ENCODE data around the gene PLSCR3. TPM values are rescaled to one million over a fixed set of nuclear protein-coding genes. Genes with fewer than 3 reads are reported as not detected.

PLSCR3 gene
- total and polyA plus RNA-seq, 3 donors from 2014 or later = 13.6 to 19.4 (median 14.2) TPM

DNA sequence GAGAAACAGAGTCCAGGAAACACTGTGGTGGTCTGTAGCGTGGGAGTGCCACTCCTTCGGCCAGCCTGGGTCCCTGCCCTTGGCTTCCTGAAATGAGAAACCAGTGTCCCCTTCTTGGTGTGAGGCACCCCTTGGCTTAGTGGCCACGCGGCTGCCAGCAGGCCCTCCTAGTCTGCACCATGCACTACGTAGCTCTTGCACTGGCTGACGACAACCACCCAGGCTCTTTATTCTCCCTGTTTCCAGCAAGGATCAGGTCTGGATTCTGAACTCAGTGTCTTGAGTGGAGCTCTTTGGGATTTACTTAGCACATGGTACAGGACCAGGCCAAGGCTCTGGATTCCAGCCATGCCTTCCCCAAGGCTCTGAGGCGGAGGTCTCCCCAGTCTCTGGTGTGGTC, 33.2 kb upstream of the PLSCR3 start:
- Histone ChIP-seq H3K27ac (no peak overlapping the region), H3K9me3 (no peaks in the 10 kb centered on the region), H3K27me3 (no peaks in the 10 kb centered on the region), H3K36me3 (ENCODE audit: low read depth, missing control alignments) (no peaks in the 10 kb centered on the region), H3K4me1 (no peaks in the 10 kb centered on the region), H3K4me3 (no peak overlapping the region)
- TF ChIP-seq, protein P1, sequence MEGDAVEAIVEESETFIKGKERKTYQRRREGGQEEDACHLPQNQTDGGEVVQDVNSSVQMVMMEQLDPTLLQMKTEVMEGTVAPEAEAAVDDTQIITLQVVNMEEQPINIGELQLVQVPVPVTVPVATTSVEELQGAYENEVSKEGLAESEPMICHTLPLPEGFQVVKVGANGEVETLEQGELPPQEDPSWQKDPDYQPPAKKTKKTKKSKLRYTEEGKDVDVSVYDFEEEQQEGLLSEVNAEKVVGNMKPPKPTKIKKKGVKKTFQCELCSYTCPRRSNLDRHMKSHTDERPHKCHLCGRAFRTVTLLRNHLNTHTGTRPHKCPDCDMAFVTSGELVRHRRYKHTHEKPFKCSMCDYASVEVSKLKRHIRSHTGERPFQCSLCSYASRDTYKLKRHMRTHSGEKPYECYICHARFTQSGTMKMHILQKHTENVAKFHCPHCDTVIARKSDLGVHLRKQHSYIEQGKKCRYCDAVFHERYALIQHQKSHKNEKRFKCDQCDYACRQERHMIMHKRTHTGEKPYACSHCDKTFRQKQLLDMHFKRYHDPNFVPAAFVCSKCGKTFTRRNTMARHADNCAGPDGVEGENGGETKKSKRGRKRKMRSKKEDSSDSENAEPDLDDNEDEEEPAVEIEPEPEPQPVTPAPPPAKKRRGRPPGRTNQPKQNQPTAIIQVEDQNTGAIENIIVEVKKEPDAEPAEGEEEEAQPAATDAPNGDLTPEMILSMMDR (IDR thresholded peaks at IDR 0.05) = no peak
- TF ChIP-seq POLR2A (IDR thresholded peaks at IDR 0.05) = no peak
- WGBS, 2 donors = 88 to 94% methylated on average over 7 of the region's 7 CpGs
- intact Hi-C loops (cut with DNase I; ENCODE audit: low total_unique reads) = no loop called here
- DNase-seq = no peak

DNA sequence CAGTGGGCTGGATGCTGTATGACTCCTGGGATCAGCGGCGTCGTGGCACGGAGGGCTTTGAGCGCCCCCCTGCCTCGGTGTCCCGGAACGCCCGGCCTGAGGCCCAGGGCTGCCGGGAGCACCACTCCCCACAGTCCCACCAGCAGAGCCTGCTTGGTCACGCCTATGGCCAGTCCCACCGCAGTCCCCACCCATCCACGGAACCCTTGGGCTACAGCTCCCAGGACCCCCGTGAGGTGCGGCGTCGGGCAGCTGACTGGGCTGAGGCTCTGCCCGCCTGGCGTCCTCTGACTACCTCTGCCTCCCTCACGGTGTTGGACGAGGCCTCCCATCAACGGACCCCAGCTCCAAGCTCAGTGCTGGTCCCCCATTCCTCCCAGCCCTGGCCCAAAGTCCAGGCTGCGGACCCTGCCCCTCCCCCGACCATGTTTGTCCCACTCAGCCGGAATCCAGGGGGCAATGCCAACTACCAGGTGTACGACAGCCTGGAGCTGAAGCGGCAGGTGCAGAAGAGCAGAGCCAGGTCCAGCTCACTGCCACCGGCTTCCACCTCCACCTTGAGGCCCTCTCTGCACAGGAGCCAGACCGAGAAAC, 32.7 kb upstream of the PLSCR3 start:
- intact Hi-C loops (cut with DNase I; ENCODE audit: low total_unique reads) = no loop called here
- Histone ChIP-seq H3K27me3 (no peaks in the 10 kb centered on the region), H3K36me3 (ENCODE audit: low read depth, missing control alignments) (no peaks in the 10 kb centered on the region), H3K27ac (no peak overlapping the region), H3K4me3 (no peak overlapping the region), H3K9me3 (no peaks in the 10 kb centered on the region), H3K4me1 (no peaks in the 10 kb centered on the region)
- 95 to 97% methylated on average over 18 to 29 of the region's 29 CpGs for WGBS, 2 donors
- no peak for DNase-seq
- TF ChIP-seq POLR2A (IDR thresholded peaks at IDR 0.05) = no peak
- TF ChIP-seq, protein P1 (IDR thresholded peaks at IDR 0.05) = no peak

DNA sequence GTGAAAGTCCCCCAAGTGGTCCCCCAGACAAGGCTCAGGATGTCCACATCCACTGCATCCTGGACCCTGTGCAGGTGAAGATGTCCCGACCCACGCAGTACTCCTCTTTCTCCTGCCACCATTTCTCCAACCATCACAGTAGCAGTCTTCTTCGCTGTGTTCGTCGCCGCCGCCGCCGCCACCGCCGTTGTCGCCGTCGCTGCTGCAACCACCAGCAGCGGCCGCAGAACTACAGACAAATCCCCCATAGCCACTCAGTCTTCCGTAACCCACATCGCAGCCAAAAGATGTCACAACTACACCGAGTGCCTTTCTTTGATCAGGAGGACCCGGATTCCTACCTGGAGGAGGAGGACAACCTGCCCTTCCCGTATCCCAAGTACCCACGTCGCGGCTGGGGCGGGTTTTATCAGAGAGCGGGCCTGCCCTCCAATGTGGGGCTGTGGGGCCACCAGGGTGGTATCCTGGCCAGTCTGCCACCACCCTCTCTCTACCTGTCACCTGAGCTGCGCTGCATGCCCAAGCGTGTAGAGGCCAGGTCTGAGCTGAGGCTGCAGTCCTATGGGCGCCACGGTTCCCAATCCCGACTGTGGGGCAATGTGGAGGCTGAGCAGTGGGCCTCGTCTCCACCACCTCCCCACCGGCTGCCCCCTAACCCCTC, 32.0 kb upstream of the PLSCR3 start:
- no peak overlapping the region for H3K27ac ChIP-seq
- no peaks in the 10 kb centered on the region for H3K9me3 ChIP-seq
- intact Hi-C loops (cut with DNase I; ENCODE audit: low total_unique reads) = no loop called here
- no peak overlapping the region for H3K4me3 ChIP-seq
- no peak for DNase-seq
- no peaks in the 10 kb centered on the region for H3K36me3 ChIP-seq (ENCODE audit: low read depth, missing control alignments)
- no peak for TF ChIP-seq POLR2A (IDR thresholded peaks at IDR 0.05)
- TF ChIP-seq, protein P1 (IDR thresholded peaks at IDR 0.05) = no peak
- H3K27me3 ChIP-seq = no peaks in the 10 kb centered on the region
- WGBS, 2 donors = 93 to 94% methylated on average over 28 to 33 of the region's 33 CpGs
- no peaks in the 10 kb centered on the region for H3K4me1 ChIP-seq

DNA sequence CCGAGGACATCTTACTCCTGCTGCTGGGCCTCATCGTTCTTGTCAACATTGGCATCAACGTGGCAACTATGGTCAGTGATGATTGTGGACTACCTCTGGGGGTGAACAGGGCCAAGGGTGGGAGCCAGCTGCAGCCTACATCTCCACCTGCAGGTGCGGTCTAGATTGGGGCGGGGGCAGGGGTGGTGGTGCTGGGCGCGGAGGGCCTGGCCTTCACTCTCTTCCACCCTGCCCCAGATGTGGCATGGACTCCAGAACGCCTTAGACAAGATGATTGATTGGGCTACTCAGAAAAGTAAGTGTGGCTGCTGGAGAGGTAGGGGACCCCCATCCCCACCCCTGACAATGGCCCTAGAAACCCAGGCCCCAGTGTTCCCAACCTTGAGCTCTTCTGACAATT, 31.4 kb upstream of the PLSCR3 start:
- TF ChIP-seq, protein P1 (IDR thresholded peaks at IDR 0.05) = no peak
- TF ChIP-seq POLR2A (IDR thresholded peaks at IDR 0.05) = no peak
- no peak overlapping the region for H3K4me3 ChIP-seq
- intact Hi-C loops (cut with DNase I; ENCODE audit: low total_unique reads) = no loop called here
- WGBS, 2 donors = 89 to 92% methylated on average over 5 to 8 of the region's 8 CpGs
- H3K9me3 ChIP-seq = no peaks in the 10 kb centered on the region
- H3K27ac ChIP-seq = no peak overlapping the region
- no peaks in the 10 kb centered on the region for H3K4me1 ChIP-seq
- no peak for DNase-seq
- no peaks in the 10 kb centered on the region for H3K36me3 ChIP-seq (ENCODE audit: low read depth, missing control alignments)
- H3K27me3 ChIP-seq = no peaks in the 10 kb centered on the region

DNA sequence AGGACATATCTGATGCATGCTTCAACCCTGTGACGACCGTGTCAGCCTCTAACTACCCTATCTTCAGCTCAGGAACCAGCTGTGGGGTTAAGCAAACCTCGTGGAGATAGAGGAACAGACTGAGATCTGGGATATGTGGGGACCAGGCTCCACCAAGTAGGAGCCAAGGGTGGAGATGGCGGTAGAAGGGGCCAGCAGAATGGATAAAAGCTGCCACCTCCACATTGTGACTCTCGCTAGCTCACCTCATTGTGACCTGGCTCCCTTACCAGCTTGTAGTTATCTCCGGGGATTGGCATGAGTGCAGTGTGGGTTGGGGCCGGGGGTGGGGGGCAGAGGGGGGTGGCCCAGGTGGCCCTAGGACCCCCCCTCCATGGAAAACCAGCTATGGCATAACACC, 31.0 kb upstream of the PLSCR3 start, which contains the start of gene SPEM2:
Gene SPEM2, plus strand, starts transcription at position 301 of the 400 bp plus-strand sequence. Its CDS starts 73 bp downstream, at position 374.
- H3K9me3 ChIP-seq = no peaks in the 10 kb centered on the region
- no peaks in the 10 kb centered on the region for H3K4me1 ChIP-seq
- intact Hi-C loops (cut with DNase I; ENCODE audit: low total_unique reads) = no loop called here
- H3K27ac ChIP-seq = no peak within 1 kb of the TSS
- WGBS, 2 donors = 84 to 91% methylated on average over 7 of the region's 7 CpGs
- H3K4me3 ChIP-seq = no peak within 1 kb of the TSS
- no peaks in the 10 kb centered on the region for H3K27me3 ChIP-seq
- H3K36me3 ChIP-seq (ENCODE audit: low read depth, missing control alignments) = no peaks in the 10 kb centered on the region
- TF ChIP-seq POLR2A (IDR thresholded peaks at IDR 0.05) = no peak
- TF ChIP-seq, protein P1 (IDR thresholded peaks at IDR 0.05) = no peak
- DNase-seq = no peak
